NOMO-1 treated with dmso at 0.1 percent for 144 hours (cell line): ENCODE measurements around the gene NECAP2.
A peak's percentile ranks its signal among the peaks of the same experiment; 100 is the strongest.

Experiments used
- DNase-seq: peaks from one replicate; lab custom pipeline; 2025; ENCODE audit not compliant: unreplicated experiment; lab: John Stamatoyannopoulos, UW

Gene NECAP2, protein sequence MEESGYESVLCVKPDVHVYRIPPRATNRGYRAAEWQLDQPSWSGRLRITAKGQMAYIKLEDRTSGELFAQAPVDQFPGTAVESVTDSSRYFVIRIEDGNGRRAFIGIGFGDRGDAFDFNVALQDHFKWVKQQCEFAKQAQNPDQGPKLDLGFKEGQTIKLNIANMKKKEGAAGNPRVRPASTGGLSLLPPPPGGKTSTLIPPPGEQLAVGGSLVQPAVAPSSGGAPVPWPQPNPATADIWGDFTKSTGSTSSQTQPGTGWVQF

DNA sequence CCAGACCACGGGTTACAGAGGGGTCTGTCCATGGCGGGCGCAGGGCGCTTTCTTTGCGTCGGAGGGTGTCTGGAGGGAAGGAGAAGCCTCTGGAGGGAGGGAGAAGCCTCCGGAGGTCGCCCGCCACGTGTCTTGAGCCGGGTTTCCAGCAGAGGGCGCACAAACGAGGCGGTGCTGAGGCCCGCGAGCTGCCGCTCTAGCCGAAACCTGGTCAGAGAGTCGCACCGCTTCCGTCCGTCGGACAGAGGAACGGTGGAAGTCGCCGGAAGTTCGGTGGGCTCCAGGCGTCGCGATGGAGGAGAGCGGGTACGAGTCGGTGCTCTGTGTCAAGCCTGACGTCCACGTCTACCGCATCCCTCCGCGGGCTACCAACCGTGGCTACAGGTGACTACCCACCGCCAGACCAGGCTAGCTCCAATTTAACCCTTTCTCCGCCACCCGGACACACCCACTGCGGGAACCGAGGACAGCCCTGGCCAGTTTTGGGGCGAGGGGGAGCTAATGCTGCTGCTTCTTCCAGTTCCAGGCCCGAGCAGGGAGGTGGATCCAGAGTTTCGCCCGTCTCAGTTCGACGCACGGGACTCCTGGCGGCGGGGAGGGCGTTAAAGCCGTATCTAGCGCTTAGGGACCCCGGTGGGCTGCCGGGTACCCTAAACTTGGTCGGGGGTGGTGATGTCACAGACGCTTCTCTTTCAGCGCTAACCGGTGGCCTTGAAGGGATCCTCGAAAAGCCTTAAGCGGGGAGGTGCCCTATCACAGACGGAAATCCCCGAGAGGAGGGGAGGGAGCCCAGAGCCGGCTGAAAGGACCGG is at the start of gene NECAP2:
TSS of gene NECAP2 (plus strand) at position 255 of the 812 bp plus-strand sequence. CDS start at position 293, 38 bp downstream.
- DNase-seq: peak; percentile 95

DNA sequence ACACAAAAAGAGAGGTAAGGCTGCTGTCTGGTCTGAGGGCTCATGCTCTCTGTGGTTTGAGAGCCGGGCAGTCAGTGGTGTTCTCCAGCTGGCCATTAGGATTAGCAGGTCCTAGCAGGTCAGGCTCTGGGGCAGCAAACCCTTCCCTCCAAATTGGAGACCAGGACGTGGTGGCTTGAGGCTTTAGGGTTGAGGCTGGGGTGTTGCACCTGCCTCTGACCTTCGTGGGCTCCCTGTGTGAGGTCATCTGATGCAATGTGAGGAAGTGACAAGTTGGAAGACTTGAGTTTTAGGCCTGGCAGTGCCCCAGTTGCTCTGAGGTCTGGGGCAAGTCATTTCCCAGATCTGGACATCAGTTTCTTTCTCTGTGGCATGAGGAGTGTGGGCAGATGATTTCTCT is 49.1 kb upstream of the NECAP2 start:
- no peak for DNase-seq

DNA sequence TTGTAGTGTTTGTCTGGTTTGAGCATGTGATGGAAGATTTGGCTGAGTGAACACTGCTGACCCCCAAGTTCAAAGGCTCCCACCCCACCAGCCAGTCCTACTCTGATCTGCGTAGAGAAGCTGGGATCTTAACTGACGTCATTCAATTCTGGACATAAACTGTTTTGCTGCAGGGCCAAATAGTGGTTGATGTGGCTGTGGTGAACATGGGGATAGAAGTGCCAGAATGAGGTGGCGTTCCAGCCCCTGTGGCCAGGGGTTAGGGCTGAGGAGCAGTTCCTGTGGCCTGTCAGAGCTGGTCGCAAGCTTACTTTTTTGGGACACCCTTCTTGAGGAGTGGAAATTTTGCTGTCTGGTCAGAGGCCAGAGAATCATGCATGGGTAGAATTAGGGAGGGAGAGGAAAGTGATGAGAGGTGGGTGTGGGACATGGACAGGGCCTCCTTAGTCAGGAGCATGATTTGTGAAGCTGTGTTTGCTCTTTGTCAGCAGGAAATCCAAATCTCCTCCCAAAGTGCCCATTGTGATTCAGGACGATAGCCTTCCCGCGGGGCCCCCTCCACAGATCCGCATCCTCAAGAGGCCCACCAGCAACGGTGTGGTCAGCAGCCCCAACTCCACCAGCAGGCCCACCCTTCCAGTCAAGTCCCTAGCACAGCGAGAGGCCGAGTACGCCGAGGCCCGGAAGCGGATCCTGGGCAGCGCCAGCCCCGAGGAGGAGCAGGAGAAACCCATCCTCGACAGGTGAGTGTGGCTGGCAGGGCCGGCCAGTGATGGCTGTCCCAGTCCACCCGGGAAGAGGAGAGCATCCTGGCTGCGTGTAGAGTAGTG is 47.6 kb upstream of the NECAP2 start:
- DNase-seq: no peak

DNA sequence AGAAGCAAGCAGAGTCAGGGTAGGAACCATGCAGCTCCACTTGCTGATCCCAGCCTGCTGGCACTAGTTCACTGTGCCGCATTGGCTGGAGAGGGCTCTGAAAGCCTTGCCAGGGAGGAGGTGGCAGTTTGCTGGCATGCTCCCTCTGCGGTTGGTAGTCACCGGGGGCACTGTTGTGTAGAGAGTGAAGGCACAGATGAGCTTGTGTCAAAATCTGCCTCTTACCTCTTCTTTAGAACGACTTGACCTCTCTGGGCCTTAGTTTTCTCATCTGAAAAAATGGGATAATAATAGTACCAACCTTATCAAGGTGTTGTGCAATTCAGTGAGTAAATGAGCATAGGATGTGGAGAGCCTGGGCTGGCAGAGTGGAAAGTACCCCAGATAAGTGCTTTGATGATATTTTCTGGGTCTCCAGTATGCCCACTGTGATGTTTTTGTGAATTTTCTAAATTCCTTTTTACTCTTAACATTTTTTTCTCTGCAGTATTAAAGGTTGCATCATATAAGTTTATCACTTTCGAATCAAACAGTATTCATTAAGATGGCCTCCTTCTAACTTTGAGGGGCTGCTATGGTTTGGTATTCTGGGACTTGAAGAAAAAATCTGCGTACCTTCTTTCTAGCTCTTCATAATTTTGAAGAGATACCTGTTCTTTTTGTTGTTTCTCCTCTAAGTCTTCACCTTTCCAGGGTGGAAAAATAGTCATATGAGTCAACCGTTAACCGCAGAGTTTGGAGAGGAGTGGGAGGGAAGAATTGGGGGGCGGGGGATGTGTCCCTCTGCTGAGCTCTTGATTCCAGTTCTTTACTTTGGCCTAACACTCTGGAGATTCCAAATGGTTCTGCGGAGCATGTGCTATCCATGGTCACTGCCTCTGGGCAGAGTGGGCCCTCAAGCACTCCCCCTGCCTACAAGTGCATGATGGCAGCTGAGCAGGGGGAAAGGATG is 46.7 kb upstream of the NECAP2 start:
- no peak for DNase-seq

DNA sequence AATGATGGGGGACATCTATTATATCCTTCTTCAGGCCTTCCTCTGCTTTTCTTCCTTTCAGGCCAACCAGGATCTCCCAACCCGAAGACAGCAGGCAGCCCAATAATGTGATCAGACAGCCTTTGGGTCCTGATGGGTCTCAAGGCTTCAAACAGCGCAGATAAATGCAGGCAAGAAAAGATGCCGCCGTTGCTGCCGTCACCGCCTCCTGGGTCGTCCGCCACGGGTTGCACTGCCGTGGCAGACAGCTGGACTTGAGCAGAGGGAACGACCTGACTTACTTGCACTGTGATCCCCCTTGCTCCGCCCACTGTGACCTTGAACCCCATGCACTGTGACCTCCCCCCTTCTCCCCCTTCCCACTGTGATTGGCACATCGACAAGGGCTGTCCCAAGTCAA is 45.5 kb upstream of the NECAP2 start:
- DNase-seq: no peak

DNA sequence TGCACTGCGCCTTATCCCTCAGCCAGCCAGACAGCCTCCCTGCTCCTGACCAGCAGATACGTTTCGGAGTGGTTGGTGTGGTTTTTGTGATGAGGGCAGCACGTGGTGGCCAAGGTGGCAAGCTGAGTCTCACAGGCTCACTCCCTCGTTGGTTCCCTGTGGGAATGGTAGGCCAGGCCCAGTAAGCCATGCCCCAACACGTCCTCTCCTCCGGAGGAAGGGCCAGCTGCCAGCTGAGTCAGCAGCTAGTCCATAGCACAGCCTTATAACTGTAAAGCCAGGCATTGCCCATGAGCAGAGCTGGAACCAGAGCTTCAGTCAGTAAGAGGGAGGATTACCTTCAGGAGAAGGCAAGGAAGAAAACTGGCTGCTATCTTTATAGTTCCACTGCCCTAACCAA is 43.9 kb upstream of the NECAP2 start:
- no peak for DNase-seq

DNA sequence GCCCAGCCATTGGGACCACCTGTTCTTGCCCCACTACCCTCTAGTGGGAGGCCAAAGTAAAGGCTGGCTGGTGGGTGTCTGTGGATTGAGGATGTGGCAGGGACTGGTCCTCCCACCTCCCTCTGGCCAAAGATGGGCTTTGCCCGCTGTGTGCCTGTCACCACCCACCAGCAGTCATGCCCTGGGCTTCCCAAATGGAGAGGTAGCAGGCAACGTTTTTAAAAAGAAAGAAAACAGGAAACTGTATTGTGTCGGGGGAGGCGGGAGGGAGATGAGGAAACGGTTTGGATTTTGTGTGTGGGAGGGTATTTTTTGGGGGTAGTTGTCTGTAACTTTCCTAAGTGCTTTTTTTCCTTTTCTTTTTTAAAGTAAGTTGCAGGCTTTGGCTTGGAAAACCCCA is 43.4 kb upstream of the NECAP2 start:
- no peak for DNase-seq

DNA sequence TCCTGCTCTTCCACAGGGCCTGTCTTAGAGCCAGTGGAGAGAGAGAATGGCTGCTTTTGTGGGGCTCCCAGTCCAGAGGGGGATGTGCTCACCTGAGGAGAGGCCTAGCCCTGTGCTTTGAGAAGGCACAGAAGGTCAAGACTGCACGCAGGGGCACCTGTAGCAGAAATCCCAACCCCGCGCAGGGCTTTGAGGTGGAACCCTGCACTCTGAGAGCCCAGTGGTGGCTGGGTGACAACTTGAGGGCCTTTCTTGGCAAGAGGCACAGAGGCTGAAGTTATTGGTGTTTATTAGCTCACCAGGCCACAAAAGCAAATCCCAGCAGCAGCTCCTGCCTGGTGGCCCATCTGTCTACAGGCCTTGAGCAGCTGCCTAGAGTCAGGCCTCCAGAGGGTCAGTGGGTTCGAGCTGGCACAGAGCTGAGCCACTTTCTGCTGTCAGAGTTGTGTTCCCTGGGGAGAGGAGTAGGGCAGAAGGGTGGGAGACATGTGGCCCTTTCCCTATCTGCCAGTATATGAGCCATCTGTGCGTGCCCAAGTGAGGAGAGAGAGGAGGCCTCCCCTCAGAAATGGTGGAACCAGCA is 42.1 kb upstream of the NECAP2 start:
- DNase-seq: no peak

DNA sequence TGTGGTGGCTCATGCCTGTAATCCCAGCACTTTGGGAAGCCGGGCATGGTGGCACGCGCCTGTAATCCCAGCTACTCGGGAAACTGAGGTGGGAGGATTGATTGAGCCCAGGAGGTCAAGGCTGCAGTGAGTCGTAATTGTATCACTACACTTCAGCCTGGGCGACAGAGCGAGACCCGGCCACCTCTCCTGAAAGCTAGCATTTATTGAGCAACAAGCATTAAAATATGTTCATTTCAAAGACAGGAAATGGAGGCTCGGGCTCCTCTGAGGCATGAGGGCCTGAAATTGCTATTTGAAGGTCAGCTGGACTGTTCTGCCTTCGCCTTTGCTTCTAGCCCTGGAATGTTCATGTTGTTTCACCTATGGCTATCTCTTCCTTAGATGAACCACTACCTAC is 37.8 kb upstream of the NECAP2 start:
- no peak for DNase-seq

DNA sequence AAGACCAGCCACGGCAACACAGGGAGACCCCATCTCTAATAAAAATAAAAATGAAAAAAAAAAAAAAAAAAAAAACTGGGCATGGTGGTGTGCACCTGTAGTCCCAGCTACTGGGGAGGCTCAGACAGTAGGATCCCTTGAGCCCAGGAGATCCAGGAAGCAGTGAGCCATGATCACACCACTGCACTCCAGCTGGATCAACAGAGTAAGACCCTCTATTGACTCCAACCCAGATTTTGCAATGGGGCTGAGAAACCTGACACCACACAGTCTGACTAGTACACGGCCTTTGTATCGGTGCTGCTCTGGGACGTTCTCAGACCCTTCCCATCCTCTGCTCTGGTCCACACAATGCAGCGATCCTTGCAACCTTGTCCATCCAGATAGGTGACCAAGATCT is 35.1 kb upstream of the NECAP2 start:
- no peak for DNase-seq

DNA sequence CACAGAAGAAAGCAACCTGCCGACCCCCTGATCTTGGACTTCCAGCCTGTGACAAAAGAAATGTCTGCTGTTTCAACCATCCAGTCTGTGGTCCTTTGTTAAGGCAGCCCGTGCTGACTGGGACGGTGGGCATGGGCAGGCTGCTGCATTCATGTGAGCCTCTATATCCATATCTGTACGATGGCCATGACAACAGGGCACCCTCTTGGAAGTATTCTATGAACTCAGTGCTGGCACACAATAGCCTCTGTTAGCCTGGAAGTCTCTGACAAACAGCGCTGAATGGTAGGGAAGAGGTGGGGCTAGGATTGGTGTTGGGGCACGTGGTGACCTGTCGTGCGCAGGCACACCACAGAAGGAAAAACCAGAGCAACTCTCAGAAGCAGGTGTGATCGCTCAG is 33.7 kb upstream of the NECAP2 start:
- DNase-seq: no peak

DNA sequence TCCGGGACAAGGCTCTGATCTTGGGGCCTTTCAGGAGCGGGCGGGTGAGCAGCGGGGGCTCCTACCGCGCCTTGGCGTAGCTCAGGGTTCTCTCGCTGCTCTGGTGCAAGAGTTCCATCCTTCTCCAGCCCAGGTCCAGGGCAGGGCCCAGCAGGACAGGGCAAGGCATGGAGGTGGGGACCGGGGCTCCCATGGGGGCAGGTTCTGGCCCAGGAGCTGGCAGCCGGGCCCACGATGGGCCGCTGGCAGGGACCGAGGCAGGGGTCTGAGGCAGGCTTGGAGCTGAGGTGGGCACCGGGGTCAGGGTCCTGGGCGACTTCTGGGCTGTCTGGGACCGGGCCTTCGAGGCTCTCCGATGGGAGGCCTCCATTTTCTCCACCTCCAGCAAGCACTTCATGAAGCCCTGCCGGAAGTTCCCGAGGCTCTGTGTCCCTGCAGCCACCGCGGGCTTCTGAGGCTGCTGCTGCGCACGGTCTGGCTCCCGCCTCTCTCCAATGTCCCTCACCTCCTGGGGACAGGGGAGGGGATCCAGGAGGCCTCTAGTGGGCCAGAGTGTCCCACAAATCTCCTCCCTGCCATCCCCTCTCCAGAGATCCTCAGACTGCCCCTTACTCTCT is 30.9 kb upstream of the NECAP2 start:
- DNase-seq: no peak

DNA sequence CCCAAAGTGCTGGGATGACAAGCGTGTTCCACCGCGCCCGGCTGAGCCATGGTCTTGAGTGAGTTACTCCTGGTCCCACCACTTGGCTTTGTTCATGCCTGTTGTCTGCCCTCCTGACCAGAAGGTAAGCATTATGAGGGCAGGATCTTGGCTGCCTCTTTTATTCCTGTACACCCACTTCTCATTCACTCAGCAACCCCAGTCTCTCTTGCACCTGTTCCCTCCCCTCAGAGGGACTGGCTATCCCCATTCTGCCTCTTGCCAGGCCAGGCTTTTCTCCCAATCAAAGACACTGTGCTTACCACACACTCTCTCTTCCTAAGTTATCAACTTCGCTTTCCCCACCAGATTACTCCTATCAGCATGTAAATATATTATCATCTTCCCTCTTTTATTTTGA is 29.7 kb upstream of the NECAP2 start:
- no peak for DNase-seq

DNA sequence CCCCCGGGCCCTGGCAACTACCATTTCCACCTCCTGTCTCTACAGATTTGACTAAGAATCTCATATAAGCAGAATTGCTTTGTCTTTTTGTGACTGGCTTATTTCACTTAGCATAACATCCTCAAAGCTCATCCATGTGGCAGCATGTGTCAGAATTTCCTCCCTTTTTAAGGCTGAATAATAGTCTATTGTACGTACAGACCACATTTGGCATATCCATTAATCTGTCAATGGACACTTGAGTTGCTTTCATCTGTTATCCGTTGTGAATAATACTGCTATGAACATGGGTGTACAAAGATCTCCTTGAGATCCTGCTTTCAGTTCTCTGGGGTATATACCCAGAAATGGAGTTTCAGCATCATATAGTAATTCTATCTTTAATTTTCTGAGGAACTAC is 27.3 kb upstream of the NECAP2 start:
- no peak for DNase-seq

DNA sequence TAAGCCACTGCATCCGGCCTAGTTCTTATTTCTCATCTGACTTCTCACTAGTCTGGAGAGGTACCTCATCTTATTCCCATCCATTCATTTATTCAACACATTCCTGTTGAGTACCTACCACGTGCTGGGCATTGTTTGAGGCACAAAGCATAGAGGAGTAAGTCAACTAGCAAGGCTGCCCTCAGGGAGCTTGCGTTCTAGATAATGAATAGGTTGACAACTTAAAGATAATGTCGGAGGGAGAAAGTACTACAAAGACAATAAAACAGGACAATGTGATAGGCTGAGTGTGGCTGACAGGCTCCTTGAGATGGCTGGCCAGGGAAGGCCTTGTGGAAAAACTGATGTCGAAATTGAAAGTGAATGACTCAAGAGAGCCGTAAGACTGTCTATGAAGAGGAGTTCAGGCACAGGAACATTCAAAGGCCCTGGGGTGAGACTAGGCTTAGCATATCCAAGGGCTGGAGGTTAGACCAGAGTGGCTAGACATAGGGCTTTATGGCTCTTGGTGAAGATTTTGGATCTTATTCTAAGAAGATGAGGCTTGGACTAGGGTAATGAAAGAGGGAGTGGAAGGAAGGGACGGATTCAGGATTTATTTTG is 21.6 kb upstream of the NECAP2 start:
- no peak for DNase-seq

DNA sequence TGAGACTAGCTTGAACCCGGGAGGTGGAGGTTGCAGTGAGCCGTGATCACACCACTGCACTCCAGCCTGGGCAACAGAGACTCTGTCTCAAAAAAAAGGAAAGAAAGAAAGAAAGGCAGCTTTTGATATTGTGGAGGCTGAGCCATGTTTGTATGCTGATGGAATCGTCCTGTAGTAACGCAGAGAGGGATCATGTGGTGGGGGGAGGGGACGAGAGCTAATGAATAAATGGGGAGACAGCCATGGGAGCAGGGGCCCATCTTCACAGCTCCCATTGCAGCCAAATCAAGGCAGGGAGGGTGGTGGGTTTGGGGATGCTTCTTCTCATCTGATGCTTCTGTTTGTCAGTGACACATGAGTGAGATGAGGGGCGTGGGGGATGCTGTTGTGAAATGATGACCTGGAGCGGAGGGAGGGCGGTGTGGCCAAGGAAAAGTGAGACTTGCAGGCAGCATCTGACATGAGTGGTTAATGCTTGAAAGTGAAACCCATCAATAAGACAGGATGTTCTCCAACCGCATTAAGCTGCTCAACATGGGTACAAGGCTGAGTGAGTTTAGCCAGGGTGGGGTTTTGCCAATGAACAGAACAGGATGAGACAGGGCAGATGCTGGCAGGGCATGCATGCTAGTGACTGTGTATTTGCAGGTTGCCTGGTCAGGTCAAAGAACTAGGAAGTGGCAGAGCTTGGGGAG is 20.0 kb upstream of the NECAP2 start:
- DNase-seq: no peak

DNA sequence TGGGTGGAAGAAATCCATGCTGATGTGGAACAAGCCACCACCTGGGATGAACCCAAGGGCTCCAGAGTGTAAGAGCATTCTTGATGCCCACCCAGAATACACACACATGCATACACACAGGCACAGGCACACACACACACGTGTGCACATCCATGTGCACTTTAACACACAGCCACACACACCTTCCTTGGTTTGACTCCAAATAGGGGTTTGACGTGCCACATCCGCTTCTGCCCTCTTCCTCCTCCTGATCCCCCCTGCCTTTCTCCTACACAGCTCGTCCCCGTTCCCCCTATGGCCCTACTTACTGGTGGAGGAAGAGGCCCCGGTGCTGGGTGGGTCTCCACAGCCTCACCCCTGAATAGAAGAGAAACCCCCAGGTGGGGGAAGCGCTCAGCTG is 19.3 kb upstream of the NECAP2 start:
- DNase-seq: no peak

DNA sequence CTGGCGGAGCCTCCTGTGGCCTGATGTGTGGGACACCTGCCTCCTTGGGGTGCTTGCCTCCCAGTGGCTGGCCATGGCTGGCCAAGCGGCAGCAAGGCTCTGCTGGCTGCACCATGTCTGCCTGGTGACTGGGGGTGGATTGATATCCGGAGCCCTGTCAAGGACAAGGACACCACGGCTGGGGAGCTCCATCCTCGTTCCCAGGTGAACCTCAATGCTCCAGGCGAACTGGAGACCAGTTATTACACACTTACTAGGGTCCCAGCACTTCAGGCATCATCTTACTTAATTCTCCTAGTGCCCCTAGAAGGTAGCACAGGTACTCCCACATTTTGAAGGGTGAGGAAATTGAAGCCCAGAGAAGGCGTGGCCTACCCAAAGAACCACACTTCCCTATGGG is 18.5 kb upstream of the NECAP2 start:
- no peak for DNase-seq
